Measurements from ENCODE around the gene RIMBP2. TPM values are rescaled to one million over a fixed set of nuclear protein-coding genes. Genes with fewer than 3 reads are reported as not detected.

RIMBP2 gene
- total RNA-seq, 1 donor from 2014 or later, result not detected

GRCh38 chr12:130547480-130548155 is 168.5 kb downstream of the RIMBP2 start:
- H3K27ac Mint-ChIP-seq, result no peak overlapping the region
- H3K4me3 Mint-ChIP-seq, result no peak overlapping the region
- DNase-seq, result no peak
- no peaks in the 10 kb centered on the region for H3K4me1 Mint-ChIP-seq
- no peaks in the 10 kb centered on the region for H3K9me3 Mint-ChIP-seq
- no peaks in the 10 kb centered on the region for H3K27me3 Mint-ChIP-seq
- H3K36me3 Mint-ChIP-seq (ENCODE audit: low read depth), result no peaks in the 10 kb centered on the region
- intact Hi-C loops (cut with micrococcal nuclease), result no loop called here

DNA sequence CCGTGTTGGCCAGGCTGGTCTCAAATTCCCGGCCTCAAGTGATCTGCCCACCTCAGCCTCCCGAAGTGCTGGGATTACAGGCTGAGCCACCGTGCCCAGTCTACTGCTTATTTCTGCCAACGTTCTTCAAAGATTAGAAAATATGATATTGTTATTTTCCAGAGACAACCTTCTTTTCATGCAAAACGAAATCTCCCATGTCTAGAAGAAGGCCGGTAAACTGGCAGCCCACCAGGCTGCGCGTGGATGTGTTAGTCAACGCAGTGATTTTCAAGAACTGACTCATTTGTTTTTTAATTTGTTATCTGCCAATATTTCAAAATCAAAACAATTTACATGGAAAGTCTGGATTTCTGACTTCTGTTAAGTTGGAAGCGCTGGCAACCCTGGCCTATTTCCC is 169.6 kb downstream of the RIMBP2 start:
- Mint-ChIP-seq H3K27me3 (no peaks in the 10 kb centered on the region), H3K4me3 (no peak overlapping the region), H3K27ac (no peak overlapping the region), H3K9me3 (no peaks in the 10 kb centered on the region), H3K4me1 (no peaks in the 10 kb centered on the region), H3K36me3 (ENCODE audit: low read depth) (no peaks in the 10 kb centered on the region)
- DNase-seq, result no peak
- intact Hi-C loops (cut with micrococcal nuclease), result no loop called here

DNA sequence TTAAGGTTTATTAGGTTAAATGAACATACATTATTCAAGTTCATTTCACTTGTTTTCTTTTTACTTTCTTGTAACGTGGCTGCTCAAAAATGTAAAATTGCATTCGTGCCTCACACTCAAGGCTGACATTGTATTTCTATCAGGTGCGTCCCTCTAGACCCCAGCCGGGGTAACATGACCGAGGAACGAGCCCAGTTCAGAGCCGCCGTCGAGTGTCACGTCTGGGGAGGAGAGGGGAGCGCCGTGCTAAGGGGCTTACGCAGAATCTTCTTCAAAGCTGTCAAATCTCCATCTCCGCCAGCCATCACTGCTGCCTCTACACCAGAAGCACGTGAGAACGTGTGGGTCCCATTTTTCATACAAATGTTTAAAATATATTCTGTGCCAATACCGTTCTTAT is 170.6 kb downstream of the RIMBP2 start:
- H3K9me3 Mint-ChIP-seq, result no peaks in the 10 kb centered on the region
- no peak for DNase-seq
- no peaks in the 10 kb centered on the region for H3K4me1 Mint-ChIP-seq
- intact Hi-C loops (cut with micrococcal nuclease), result no loop called here
- H3K27ac Mint-ChIP-seq, result no peak overlapping the region
- H3K27me3 Mint-ChIP-seq, result no peaks in the 10 kb centered on the region
- no peaks in the 10 kb centered on the region for H3K36me3 Mint-ChIP-seq (ENCODE audit: low read depth)
- H3K4me3 Mint-ChIP-seq, result no peak overlapping the region

GRCh38 chr12:130540376-130540775 is 175.7 kb downstream of the RIMBP2 start:
- no peak overlapping the region for H3K27ac Mint-ChIP-seq
- no peaks in the 10 kb centered on the region for H3K27me3 Mint-ChIP-seq
- DNase-seq, result no peak
- no peaks in the 10 kb centered on the region for H3K36me3 Mint-ChIP-seq (ENCODE audit: low read depth)
- intact Hi-C loops (cut with micrococcal nuclease), result no loop called here
- H3K4me3 Mint-ChIP-seq, result no peak overlapping the region
- H3K4me1 Mint-ChIP-seq, result no peaks in the 10 kb centered on the region
- peaks cover 3% of the 10 kb centered on the region for H3K9me3 Mint-ChIP-seq

DNA sequence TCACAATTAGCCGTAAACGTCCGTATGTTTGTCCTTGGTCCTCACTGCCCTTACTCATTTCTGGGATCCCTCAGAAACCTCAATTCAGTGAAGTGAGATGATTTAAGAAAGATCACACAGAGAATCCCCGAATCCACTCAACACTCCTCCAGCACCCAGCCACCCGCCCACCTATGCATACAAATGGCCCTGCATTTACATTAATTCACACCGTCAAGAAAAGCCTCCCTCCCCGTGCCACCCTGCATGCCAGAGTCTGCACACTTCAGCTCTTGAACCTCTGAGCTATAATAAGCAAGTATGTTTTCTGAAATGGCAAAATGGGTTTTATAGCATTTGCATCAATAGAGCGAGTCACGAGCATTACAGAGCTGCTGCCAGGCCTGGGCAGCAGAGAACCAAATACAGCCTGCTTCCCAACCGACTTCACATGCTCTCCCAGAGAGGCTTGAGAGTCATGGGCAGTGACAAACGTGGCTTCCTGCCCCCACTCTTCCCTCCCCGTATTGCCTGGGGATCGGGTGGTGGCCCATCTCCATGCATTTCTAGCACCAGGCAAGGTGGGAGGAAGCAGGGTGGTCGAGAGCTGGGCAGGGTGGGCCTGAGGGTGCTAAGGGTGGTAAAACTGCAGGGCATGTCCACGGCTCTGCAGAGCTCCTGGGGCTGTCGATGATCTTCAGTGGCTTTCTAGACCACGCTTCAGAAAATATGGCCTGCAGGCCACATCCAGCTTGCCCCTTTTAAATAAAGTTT is 177.6 kb downstream of the RIMBP2 start:
- DNase-seq, result no peak
- peaks cover 3% of the 10 kb centered on the region for H3K9me3 Mint-ChIP-seq
- H3K36me3 Mint-ChIP-seq (ENCODE audit: low read depth), result no peaks in the 10 kb centered on the region
- H3K4me1 Mint-ChIP-seq, result no peaks in the 10 kb centered on the region
- no peak overlapping the region for H3K4me3 Mint-ChIP-seq
- H3K27ac Mint-ChIP-seq, result no peak overlapping the region
- intact Hi-C loops (cut with micrococcal nuclease), result no loop called here
- H3K27me3 Mint-ChIP-seq, result no peaks in the 10 kb centered on the region

DNA sequence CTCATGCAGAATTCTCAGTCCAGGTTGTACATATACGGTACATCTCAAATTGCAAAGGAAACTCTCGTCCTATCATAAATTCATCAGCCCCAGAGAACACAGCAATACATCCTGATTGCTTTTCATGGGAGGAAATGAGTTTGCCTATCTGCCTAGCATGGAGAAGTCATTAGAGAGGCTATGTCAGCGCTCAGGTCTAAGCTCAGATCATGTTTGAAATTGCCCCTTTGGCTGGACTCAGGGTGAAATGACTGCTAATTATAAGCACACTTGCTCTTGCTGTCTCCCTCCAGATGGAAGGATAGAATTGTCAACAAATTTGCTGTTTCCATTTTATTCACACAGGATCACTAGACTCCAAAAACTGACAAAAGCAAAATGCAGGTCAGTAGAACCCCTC is 178.4 kb downstream of the RIMBP2 start:
- intact Hi-C loops (cut with micrococcal nuclease), result no loop called here
- H3K4me1 Mint-ChIP-seq, result no peaks in the 10 kb centered on the region
- H3K36me3 Mint-ChIP-seq (ENCODE audit: low read depth), result no peaks in the 10 kb centered on the region
- no peaks in the 10 kb centered on the region for H3K27me3 Mint-ChIP-seq
- H3K27ac Mint-ChIP-seq, result no peak overlapping the region
- no peak overlapping the region for H3K4me3 Mint-ChIP-seq
- DNase-seq, result no peak
- peaks cover 3% of the 10 kb centered on the region for H3K9me3 Mint-ChIP-seq

- intact Hi-C loops (cut with micrococcal nuclease), result no loop called here
- no peak for DNase-seq
- Mint-ChIP-seq H3K27ac (no peak overlapping the region), H3K36me3 (ENCODE audit: low read depth) (no peaks in the 10 kb centered on the region), H3K4me3 (no peak overlapping the region), H3K9me3 (peaks cover 3% of the 10 kb centered on the region), H3K4me1 (no peaks in the 10 kb centered on the region), H3K27me3 (no peaks in the 10 kb centered on the region)
Measured at GRCh38 chr12:130537051-130537450, 179.0 kb downstream of the RIMBP2 start.

DNA sequence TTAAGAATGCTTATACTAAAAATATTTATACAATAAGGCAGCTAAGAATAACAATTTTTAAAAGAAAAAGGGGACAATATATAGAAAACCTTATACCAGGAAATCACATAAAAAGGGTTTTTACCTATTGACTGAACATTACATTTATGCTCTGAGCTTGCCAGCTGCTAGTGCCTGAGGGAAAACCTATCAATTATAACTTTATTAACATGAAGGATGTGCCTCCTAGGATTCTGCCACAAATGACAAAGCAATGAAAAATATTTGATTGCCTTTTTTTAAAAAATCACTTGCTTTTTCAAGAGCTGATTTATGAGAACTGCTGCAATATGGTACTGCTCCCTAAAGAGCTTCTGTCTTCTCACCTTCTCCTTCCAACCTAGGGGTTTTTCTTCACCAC is 185.7 kb downstream of the RIMBP2 start:
- no peak overlapping the region for H3K4me3 Mint-ChIP-seq
- no peaks in the 10 kb centered on the region for H3K27me3 Mint-ChIP-seq
- no peak for DNase-seq
- no peaks in the 10 kb centered on the region for H3K9me3 Mint-ChIP-seq
- H3K27ac Mint-ChIP-seq, result no peak overlapping the region
- H3K36me3 Mint-ChIP-seq (ENCODE audit: low read depth), result no peaks in the 10 kb centered on the region
- intact Hi-C loops (cut with micrococcal nuclease), result no loop called here
- H3K4me1 Mint-ChIP-seq, result no peaks in the 10 kb centered on the region

DNA sequence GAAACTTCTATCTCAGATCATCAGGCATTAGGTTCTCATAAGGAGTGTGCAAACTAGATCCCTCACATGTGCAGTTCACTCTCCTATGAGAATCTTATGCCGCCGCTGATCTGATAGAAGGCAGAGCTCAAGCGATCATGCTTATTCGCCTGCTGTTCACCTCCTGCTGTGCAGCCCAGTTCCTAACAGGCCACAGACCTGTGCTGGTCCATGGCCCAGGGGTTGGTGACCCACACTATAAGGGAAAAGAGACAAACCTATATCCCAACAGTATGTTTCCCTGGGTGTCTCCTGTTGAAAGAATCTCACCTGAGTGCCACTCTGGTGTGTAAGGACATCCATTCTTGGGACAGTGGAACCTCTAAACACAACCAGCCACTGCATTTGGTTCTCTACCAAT is 186.3 kb downstream of the RIMBP2 start:
- no peaks in the 10 kb centered on the region for H3K4me1 Mint-ChIP-seq
- no peaks in the 10 kb centered on the region for H3K9me3 Mint-ChIP-seq
- DNase-seq, result no peak
- no peaks in the 10 kb centered on the region for H3K36me3 Mint-ChIP-seq (ENCODE audit: low read depth)
- intact Hi-C loops (cut with micrococcal nuclease), result no loop called here
- H3K27me3 Mint-ChIP-seq, result no peaks in the 10 kb centered on the region
- no peak overlapping the region for H3K4me3 Mint-ChIP-seq
- no peak overlapping the region for H3K27ac Mint-ChIP-seq

- Mint-ChIP-seq H3K4me3 (no peak overlapping the region), H3K9me3 (no peaks in the 10 kb centered on the region), H3K27ac (no peak overlapping the region), H3K4me1 (no peaks in the 10 kb centered on the region), H3K27me3 (no peaks in the 10 kb centered on the region), H3K36me3 (ENCODE audit: low read depth) (no peaks in the 10 kb centered on the region)
- no peak for DNase-seq
- intact Hi-C loops (cut with micrococcal nuclease), result no loop called here
Measured at GRCh38 chr12:130527239-130527638, 188.9 kb downstream of the RIMBP2 start.

DNA sequence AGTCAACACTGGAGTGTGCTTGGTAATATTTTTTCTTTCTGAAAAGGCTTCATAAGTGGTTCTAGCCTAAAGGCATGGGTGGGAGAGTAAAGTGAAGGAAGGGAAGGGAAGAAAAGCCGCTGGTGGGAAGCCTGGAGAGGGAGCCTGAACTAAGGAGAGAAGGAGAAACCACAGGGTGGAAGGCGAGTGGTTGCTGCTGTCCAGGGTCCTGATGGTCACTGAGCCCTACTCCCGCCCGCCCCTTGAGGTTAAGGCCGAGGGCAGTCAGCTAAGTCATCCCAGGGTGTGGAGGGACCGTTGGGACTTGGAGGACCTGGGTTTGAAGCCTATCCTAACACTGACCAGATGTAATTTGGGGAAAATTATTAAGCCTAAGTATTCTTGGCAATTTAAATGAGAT is 189.3 kb downstream of the RIMBP2 start:
- no peaks in the 10 kb centered on the region for H3K9me3 Mint-ChIP-seq
- H3K36me3 Mint-ChIP-seq (ENCODE audit: low read depth), result no peaks in the 10 kb centered on the region
- no peaks in the 10 kb centered on the region for H3K27me3 Mint-ChIP-seq
- no peaks in the 10 kb centered on the region for H3K4me1 Mint-ChIP-seq
- no peak overlapping the region for H3K27ac Mint-ChIP-seq
- no peak overlapping the region for H3K4me3 Mint-ChIP-seq
- DNase-seq, result no peak
- intact Hi-C loops (cut with micrococcal nuclease), result no loop called here

- H3K27me3 Mint-ChIP-seq, result no peaks in the 10 kb centered on the region
- intact Hi-C loops (cut with micrococcal nuclease), result no loop called here
- no peaks in the 10 kb centered on the region for H3K4me1 Mint-ChIP-seq
- DNase-seq, result no peak
- no peaks in the 10 kb centered on the region for H3K9me3 Mint-ChIP-seq
- H3K4me3 Mint-ChIP-seq, result no peak overlapping the region
- H3K36me3 Mint-ChIP-seq (ENCODE audit: low read depth), result no peaks in the 10 kb centered on the region
- no peak overlapping the region for H3K27ac Mint-ChIP-seq
Measured at GRCh38 chr12:130525384-130526172, 190.5 kb downstream of the RIMBP2 start.

GRCh38 chr12:130524759-130525158 is 191.3 kb downstream of the RIMBP2 start:
- intact Hi-C loops (cut with micrococcal nuclease), result no loop called here
- Mint-ChIP-seq H3K27ac (no peak overlapping the region), H3K9me3 (no peaks in the 10 kb centered on the region), H3K4me1 (no peaks in the 10 kb centered on the region), H3K4me3 (no peak overlapping the region), H3K36me3 (ENCODE audit: low read depth) (no peaks in the 10 kb centered on the region), H3K27me3 (no peaks in the 10 kb centered on the region)
- no peak for DNase-seq

- H3K36me3 Mint-ChIP-seq (ENCODE audit: low read depth), result no peaks in the 10 kb centered on the region
- H3K4me1 Mint-ChIP-seq, result no peaks in the 10 kb centered on the region
- no peak overlapping the region for H3K27ac Mint-ChIP-seq
- no peak for DNase-seq
- no peak overlapping the region for H3K4me3 Mint-ChIP-seq
- no peaks in the 10 kb centered on the region for H3K9me3 Mint-ChIP-seq
- intact Hi-C loops (cut with micrococcal nuclease), result no loop called here
- no peaks in the 10 kb centered on the region for H3K27me3 Mint-ChIP-seq
Measured at GRCh38 chr12:130523863-130524614, 192.1 kb downstream of the RIMBP2 start.
